Right lobe of liver (tissue), 6 donors: ENCODE measurements around the gene FRMD4B. TPM values are rescaled to one million over a fixed set of nuclear protein-coding genes. Genes with fewer than 3 reads are reported as not detected.
A peak's percentile ranks its signal among the peaks of the same experiment; 100 is the strongest.

Experiments used
- ATAC-seq, 4 donors: fragments of 200-7000 bp; cut with Tn5 transposase; one replicate each; pipeline ENCODE4 v1.9.1; 2020; ENCODE audit warnings: mild to moderate bottlenecking in 4 of 4, moderate library complexity in 4 of 4
- DNase-seq, 3 donors: peaks; one replicate each; pipeline ENCODE4 v3.0.0-alpha.2; 2020
- H3K27ac ChIP-seq, 3 donors: fragments of 200-600 bp; one replicate each; pipeline ENCODE4 v1.8.0; 2022
- H3K27me3 ChIP-seq, 2 donors: fragments of 200-600 bp; one replicate each; pipeline ENCODE4 v1.8.0; 2022
- H3K36me3 ChIP-seq, 4 donors: fragments of 200-600 bp; sonication (generic) in 1 of 4; one replicate each; pipeline versions ENCODE4 v1.5.1 to v1.8.0; 2017 to 2022; ENCODE audit warnings: control low read depth in 1 of 4
- H3K4me1 ChIP-seq, 4 donors: fragments of 200-600 bp; sonication (generic) in 1 of 4; one replicate each; pipeline versions ENCODE4 v1.5.1 to v1.8.0; 2017 to 2022; ENCODE audit warnings: control low read depth in 1 of 4
- H3K4me3 ChIP-seq, 3 donors: fragments of 200-600 bp; one replicate each; pipeline ENCODE4 v1.8.0; 2022
- H3K9me3 ChIP-seq, 4 donors: fragments of 200-600 bp; sonication (generic) in 1 of 4; one replicate each; pipeline versions ENCODE4 v1.5.1 to v1.8.0; 2017 to 2022; ENCODE audit warnings: control low read depth in 1 of 4
- CTCF ChIP-seq, 4 donors: fragments of 200-600 bp in 3 of 4; fragments of 450-650 bp in 1 of 4; IDR thresholded peaks; one replicate each; pipeline versions ENCODE4 v1.5.1 to v1.8.0; 2016 to 2022; ENCODE audit warnings: antibody characterized with exemption in 4 of 4, mild to moderate bottlenecking in 2 of 4
- POLR2A ChIP-seq: fragments of 450-650 bp; IDR thresholded peaks from one replicate; pipeline ENCODE4 v1.6.1; 2017; ENCODE audit warnings: antibody characterized with exemption, mild to moderate bottlenecking
- WGBS: methylation state at CpG from one replicate; pipeline ENCODE4 v1.1.6; 2018; ENCODE audit warnings: low coverage, low lambda C conversion rate; ENCODE audit not compliant: insufficient coverage; ENCODE audit errors: missing lambda C conversion rate; 5-methylcytosine and 5-hydroxymethylcytosine counted together
- intact Hi-C, 2 donors: fragments of 100-400 bp; cut with DNase I; formaldehyde crosslinking; loops; one replicate each; pipeline versions ENCODE4 v1.11.2 to v1.14.1; 2022
- total RNA-seq, 6 experiments: library from RNA; depleted of rRNA in 2 of 6; stranded (reverse); fragments of >200 nt in 2 of 6; fragmentation: NEBNext Ultra II Directional in 3 of 6; extraction: Animal tissue kit (Norgen Biotek cat#: 25700) in 3 of 6; gene quantifications; one replicate each; pipeline versions ENCODE4 v1.1.0 to v1.2.4, GENCODE V29; 2016 to 2023
- donor health status: DM: no; HTN: yes; CAD: no.
- donor health status: DM: no; HTN: no; CAD: no.
- donor health status: DM: no; HTN: no; CAD: no.
- donor health status: DM: no; HTN: yes; CAD: no.
- donor health status: DM: no; HTN: yes; CAD: no.

The FRMD4B gene
- total RNA-seq, 6 experiments from 2014 or later, result 9.2 to 21.0 (median 12.3) TPM

- Histone ChIP-seq H3K36me3 (peaks cover 0 to 33% (median 12%) of the 10 kb centered on the region in 4 donors), H3K27me3 (no peaks in the 10 kb centered on the region), H3K9me3 (no peaks in the 10 kb centered on the region), H3K4me3 (peak overlapping the region in 2 of 3 donors; percentile 23 to 36), H3K4me1 (peaks cover 0 to 43% (median 15%) of the 10 kb centered on the region in 4 donors), H3K27ac (peak overlapping the region; percentile 71 to 91 (median 91))
- WGBS, result 20% methylated on average over 5 of the region's 5 CpGs
- intact Hi-C loops, result no loop called here
- ATAC-seq, result peak; percentile 65 to 87 (median 76)
- DNase-seq, result no peak
- TF ChIP-seq POLR2A, result no peak
- TF ChIP-seq CTCF (IDR thresholded peaks at IDR 0.05), result no peak
Measured at GRCh38 chr3:69178838-69179739, 206.8 kb downstream of the FRMD4B start.

GRCh38 chr3:69178082-69178481 is 207.8 kb downstream of the FRMD4B start:
- WGBS, result 85% methylated on average over 4 of the region's 4 CpGs
- H3K9me3 ChIP-seq, result no peaks in the 10 kb centered on the region
- TF ChIP-seq POLR2A (no peak), CTCF (IDR thresholded peaks at IDR 0.05) (no peak)
- DNase-seq (no peak), ATAC-seq (no peak)
- no peaks in the 10 kb centered on the region for H3K27me3 ChIP-seq
- H3K27ac ChIP-seq, result peak overlapping the region; percentile 71 to 91 (median 91)
- H3K36me3 ChIP-seq, result peaks cover 0 to 36% (median 12%) of the 10 kb centered on the region in 4 donors
- H3K4me3 ChIP-seq, result no peak overlapping the region
- H3K4me1 ChIP-seq, result peaks cover 0 to 43% (median 15%) of the 10 kb centered on the region in 4 donors
- intact Hi-C loops, result no loop called here

- WGBS, result 47% methylated on average over 4 of the region's 4 CpGs
- no peak for DNase-seq
- no peak overlapping the region for H3K27ac ChIP-seq
Measured at GRCh38 chr3:69174871-69175737, 210.8 kb downstream of the FRMD4B start.

More at GRCh38 chr3:69174871-69175737, 210.8 kb downstream of the FRMD4B start:
- Histone ChIP-seq H3K4me3 (no peak overlapping the region), H3K9me3 (no peaks in the 10 kb centered on the region), H3K27me3 (no peaks in the 10 kb centered on the region), H3K4me1 (peaks cover 0 to 42% (median 15%) of the 10 kb centered on the region in 4 donors), H3K36me3 (peaks cover 0 to 32% (median 7%) of the 10 kb centered on the region in 4 donors)
- TF ChIP-seq POLR2A (no peak), CTCF (IDR thresholded peaks at IDR 0.05) (no peak)
- intact Hi-C loops, result no loop called here
- ATAC-seq, result peak in 1 of 4 donors; percentile 27
